Astrocyte of the spinal cord (primary cell): Measurements from ENCODE around the gene GPC4.

ENCODE experiments used
- DNase-seq: peaks from one replicate; pipeline ENCODE4 v3.0.0; 2011; ENCODE audit warnings: low read depth, low spot score
- H3K4me3 ChIP-seq: 2 replicates; pipeline ENCODE4 v1.5.1; 2011; ENCODE audit warnings: low read depth, mild to moderate bottlenecking, low read length, moderate library complexity
- in situ Hi-C: cut with HindIII; loops from 2 replicates; pipeline ENCODE4 v1.10.0; 2017; ENCODE audit warnings: low sequenced_read_pairs
- TF ChIP-seq, protein P1 (sequence below): IDR thresholded peaks from 2 replicates; pipeline ENCODE4 v1.5.1; 2012; ENCODE audit warnings: low read depth, mild to moderate bottlenecking, low read length, inconsistent platforms

GPC4 gene

GRCh38 chrX:133415276-133416105, at the start of gene GPC4:
Gene GPC4 (minus strand): TSS chrX:133415489. CDS start chrX:133414965, 524 bp downstream.
- DNase-seq = peak; percentile 68
- H3K4me3 ChIP-seq = peak within 1 kb of the TSS; percentile 57
- TF ChIP-seq, protein P1, sequence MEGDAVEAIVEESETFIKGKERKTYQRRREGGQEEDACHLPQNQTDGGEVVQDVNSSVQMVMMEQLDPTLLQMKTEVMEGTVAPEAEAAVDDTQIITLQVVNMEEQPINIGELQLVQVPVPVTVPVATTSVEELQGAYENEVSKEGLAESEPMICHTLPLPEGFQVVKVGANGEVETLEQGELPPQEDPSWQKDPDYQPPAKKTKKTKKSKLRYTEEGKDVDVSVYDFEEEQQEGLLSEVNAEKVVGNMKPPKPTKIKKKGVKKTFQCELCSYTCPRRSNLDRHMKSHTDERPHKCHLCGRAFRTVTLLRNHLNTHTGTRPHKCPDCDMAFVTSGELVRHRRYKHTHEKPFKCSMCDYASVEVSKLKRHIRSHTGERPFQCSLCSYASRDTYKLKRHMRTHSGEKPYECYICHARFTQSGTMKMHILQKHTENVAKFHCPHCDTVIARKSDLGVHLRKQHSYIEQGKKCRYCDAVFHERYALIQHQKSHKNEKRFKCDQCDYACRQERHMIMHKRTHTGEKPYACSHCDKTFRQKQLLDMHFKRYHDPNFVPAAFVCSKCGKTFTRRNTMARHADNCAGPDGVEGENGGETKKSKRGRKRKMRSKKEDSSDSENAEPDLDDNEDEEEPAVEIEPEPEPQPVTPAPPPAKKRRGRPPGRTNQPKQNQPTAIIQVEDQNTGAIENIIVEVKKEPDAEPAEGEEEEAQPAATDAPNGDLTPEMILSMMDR = no peak
- in situ Hi-C loops = no loop called here

DNA sequence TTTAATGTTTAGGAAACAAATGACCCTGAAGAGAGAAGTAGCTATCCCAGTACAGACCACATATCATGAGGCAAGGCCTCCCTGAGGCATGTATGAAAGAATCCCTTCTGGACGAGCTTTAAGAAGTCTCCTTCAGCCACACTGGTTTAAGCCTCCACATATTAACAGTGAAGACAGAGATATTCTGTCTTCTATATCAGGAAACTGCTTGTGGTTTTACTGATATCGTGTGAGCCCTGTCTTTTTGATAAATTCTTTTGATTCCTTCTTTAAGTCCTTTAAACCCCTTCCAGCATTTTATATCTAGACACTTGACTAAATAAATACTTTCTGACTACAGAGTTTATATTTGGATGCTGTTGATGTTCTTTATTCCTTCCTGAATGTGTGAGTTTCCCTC, 45.9 kb upstream of the GPC4 start:
- in situ Hi-C loops = no loop called here
- no peak for DNase-seq
- H3K4me3 ChIP-seq = no peak overlapping the region
- TF ChIP-seq, protein P1 = no peak

DNA sequence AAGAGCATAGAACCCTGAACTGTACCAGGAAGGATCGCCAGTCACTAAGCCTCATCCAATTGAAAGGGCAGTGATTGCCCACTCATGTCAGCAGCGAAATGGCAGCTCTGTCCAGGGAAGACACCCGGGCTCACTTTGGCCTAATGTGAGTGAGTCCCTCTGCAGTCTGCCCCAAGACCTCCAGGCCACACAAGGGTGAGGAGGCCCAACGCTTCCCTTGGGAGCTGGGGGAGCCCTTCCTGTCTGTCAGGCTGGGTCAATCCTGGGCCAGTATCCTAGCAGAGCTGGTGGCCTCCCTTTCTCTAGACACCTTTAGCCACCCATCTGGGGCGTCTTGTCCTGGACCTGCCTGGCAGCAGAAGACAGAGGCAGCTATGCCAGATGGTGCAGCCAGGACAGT, 39.6 kb upstream of the GPC4 start:
- TF ChIP-seq, protein P1 = no peak
- no peak for DNase-seq
- H3K4me3 ChIP-seq = no peak overlapping the region
- in situ Hi-C loops = no loop called here

- TF ChIP-seq, protein P1 = no peak
- no peak for DNase-seq
- in situ Hi-C loops = no loop called here
- H3K4me3 ChIP-seq = no peak overlapping the region
Observed at GRCh38 chrX:133454491-133454914, 39.2 kb upstream of the GPC4 start.

GRCh38 chrX:133448512-133449076, 33.3 kb upstream of the GPC4 start:
- TF ChIP-seq, protein P1 = no peak
- H3K4me3 ChIP-seq = no peak overlapping the region
- peak; percentile 4 for DNase-seq
- in situ Hi-C loops = no loop called here

DNA sequence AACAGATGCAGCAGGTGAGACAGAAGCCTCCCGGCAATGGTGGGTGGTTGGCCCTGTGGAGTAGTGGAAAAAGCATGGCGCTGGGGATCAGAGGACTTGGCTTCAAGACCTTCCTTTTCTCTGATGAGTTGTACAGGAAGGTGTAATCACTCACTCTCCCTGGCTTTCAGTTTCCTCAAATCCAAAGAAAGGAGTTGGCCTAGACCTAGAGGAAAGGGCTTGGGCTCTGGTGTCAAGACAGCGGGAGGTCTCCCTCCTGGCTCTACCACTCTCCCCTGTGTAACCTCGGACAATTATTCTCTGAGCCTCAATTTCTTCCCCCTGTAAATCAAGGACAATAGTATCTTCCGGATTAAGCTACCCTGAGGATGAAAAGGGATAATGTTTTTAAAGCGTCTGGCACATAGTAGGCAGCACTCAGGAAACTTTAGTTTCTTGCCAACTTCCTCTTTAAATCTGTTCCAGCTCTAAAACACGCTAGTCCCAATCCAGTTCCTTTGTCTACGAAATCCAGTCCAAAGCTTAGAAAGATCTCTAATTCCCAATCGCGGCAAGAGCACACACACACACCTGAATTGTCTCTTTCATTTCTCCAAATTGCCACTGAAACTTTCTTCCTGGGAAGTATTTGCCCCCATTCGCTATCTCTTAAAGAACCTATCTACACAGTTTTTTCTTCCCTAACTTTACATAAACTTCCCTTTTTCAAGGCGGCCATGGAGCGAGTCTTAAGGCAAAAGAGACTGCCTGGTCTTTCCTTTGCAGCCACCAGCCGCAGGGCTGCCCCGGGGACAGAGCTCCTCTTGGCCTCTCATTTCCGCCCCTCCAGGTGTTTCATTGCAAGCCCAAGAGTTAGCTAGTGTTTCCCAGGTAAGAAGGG, 29.9 kb upstream of the GPC4 start:
- peak; percentile 30 for DNase-seq
- TF ChIP-seq, protein P1 = no peak
- in situ Hi-C loops = no loop called here
- peak overlapping the region; percentile 29 for H3K4me3 ChIP-seq
